H1 (cell line): Measurements from ENCODE around the gene BTBD7. TPM values are rescaled to one million over a fixed set of nuclear protein-coding genes. Genes with fewer than 3 reads are reported as not detected.

Experiments used
- CTCF ChIA-PET: fragments of 300-600 bp; sonication (Branson Sonifier 250); formaldehyde crosslinking; loops from one replicate; lab custom pipeline; 2021; ENCODE audit not compliant: partially characterized antibody; lab: Charles Lee
- POLR2A ChIA-PET: fragments of 300-600 bp; sonication (Branson Sonifier 250); formaldehyde crosslinking; loops from one replicate; lab custom pipeline; 2021; ENCODE audit warnings: inconsistent platforms; ENCODE audit not compliant: partially characterized antibody; lab: Charles Lee
- DNase-seq, 2 experiments: peaks; one replicate each; pipeline versions ENCODE4 v3.0.0 to v3.0.0-alpha.2; 2010 to 2022; ENCODE audit warnings: low spot score in 2 of 2, low read depth in 1 of 2, mixed read lengths in 1 of 2
- FAIRE-seq: peaks from 2 replicates; lab custom pipeline; 2011; peaks lifted over from hg19 to GRCh38; lab: Jason Lieb, UNC
- H2AFZ ChIP-seq: 2 replicates; pipeline ENCODE4 v1.8.1; 2012; ENCODE audit warnings: low read length, inconsistent platforms
- H2AK5ac ChIP-seq: 2 replicates; pipeline ENCODE4 v1.6.1; 2013; ENCODE audit warnings: low read depth, low read length
- H2BK120ac ChIP-seq: replicated peaks from 2 replicates; pipeline ENCODE3; 2013; ENCODE audit warnings: low read depth, low read length, inconsistent platforms
- H2BK12ac ChIP-seq: 2 replicates; pipeline ENCODE4 v1.6.1; 2013; ENCODE audit warnings: low read depth, low read length
- H2BK15ac ChIP-seq: 2 replicates; pipeline ENCODE4 v1.6.1; 2013; ENCODE audit warnings: low read length
- H2BK20ac ChIP-seq: 2 replicates; pipeline ENCODE4 v1.6.1; 2013; ENCODE audit warnings: low read length
- H2BK5ac ChIP-seq: 2 replicates; pipeline ENCODE4 v1.6.1; 2013; ENCODE audit warnings: low read depth, low read length
- H3K14ac ChIP-seq: 2 replicates; pipeline ENCODE4 v1.6.1; 2013; ENCODE audit warnings: inconsistent platforms; ENCODE audit not compliant: insufficient read length
- H3K18ac ChIP-seq: 2 replicates; pipeline ENCODE4 v1.6.1; 2013; ENCODE audit warnings: low read length; ENCODE audit errors: extremely low read depth
- H3K23ac ChIP-seq: 2 replicates; pipeline ENCODE4 v1.6.1; 2013; ENCODE audit warnings: inconsistent platforms; ENCODE audit not compliant: insufficient read length
- H3K23me2 ChIP-seq: 2 replicates; pipeline ENCODE4 v1.6.1; 2013; ENCODE audit warnings: low read depth, low read length
- H3K27ac ChIP-seq: 2 replicates; pipeline ENCODE4 v1.6.1; 2011; ENCODE audit warnings: low read depth, low read length, inconsistent platforms
- H3K27me3 ChIP-seq, 4 experiments: replicated peaks in 1 of 4; 1 replicate in 1 of 4; 2 replicates in 3 of 4; pipeline versions ENCODE4 v1.6.1 to v1.8.1; 2011 to 2013; ENCODE audit warnings: low read length in 3 of 4, mild to moderate bottlenecking in 3 of 4, inconsistent platforms in 2 of 4, mixed read lengths in 2 of 4, moderate library complexity in 1 of 4; ENCODE audit not compliant: control insufficient read depth in 3 of 4, insufficient read depth in 3 of 4; ENCODE audit errors: extremely low read depth in 1 of 4
- H3K36me3 ChIP-seq, 4 experiments: 2 replicates each; pipeline versions ENCODE4 v1.6.1 to v1.8.1; 2011 to 2013; ENCODE audit warnings: mild to moderate bottlenecking in 4 of 4, low read length in 3 of 4, moderate library complexity in 2 of 4, control low read depth in 1 of 4, inconsistent platforms in 1 of 4; ENCODE audit not compliant: insufficient read depth in 4 of 4, control insufficient read depth in 2 of 4
- H3K4ac ChIP-seq: replicated peaks from 2 replicates; pipeline ENCODE3; 2013; ENCODE audit warnings: low read length, low read depth, mixed read lengths, inconsistent platforms; ENCODE audit not compliant: insufficient read length
- H3K4me1 ChIP-seq, 4 experiments: replicated peaks in 1 of 4; 1 replicate in 1 of 4; 2 replicates in 3 of 4; pipeline versions ENCODE4 v1.6.1 to v1.8.1; 2011 to 2013; ENCODE audit warnings: low read length in 3 of 4, inconsistent platforms in 2 of 4, mixed read lengths in 1 of 4; ENCODE audit not compliant: insufficient read depth in 4 of 4, control insufficient read depth in 3 of 4
- H3K4me2 ChIP-seq, 2 experiments: 2 replicates each; pipeline versions ENCODE4 v1.6.1 to v1.8.1; 2011 to 2013; ENCODE audit warnings: low read depth in 2 of 2, low read length in 2 of 2, control low read depth in 1 of 2, inconsistent platforms in 1 of 2, mild to moderate bottlenecking in 1 of 2; ENCODE audit not compliant: insufficient read depth in 1 of 2
- H3K4me3 ChIP-seq, 4 experiments: fragments of 200-600, 300-600 bp in 1 of 4; sonication (generic), shearing (Covaris generic), sonication (Bioruptor Twin) in 1 of 4; 2 replicates each; pipeline versions ENCODE4 v1.5.1 to v1.8.1; 2011 to 2016; ENCODE audit warnings: low read length in 4 of 4, low read depth in 3 of 4, control low read depth in 2 of 4, inconsistent platforms in 2 of 4, mild to moderate bottlenecking in 2 of 4, mixed read lengths in 1 of 4, moderate library complexity in 1 of 4; ENCODE audit not compliant: insufficient read depth in 2 of 4; ENCODE audit errors: extremely low read depth in 1 of 4
- H3K56ac ChIP-seq: replicated peaks from 2 replicates; pipeline ENCODE3; 2013; ENCODE audit warnings: low read depth, mild to moderate bottlenecking, mixed read lengths, low read length, inconsistent platforms; ENCODE audit not compliant: insufficient read length
- H3K79me1 ChIP-seq: 2 replicates; pipeline ENCODE4 v1.6.1; 2013; ENCODE audit warnings: low read depth, low read length, control low read depth
- H3K79me2 ChIP-seq, 2 experiments: 2 replicates each; pipeline versions ENCODE4 v1.6.1 to v1.8.1; 2012 to 2013; ENCODE audit warnings: low read length in 2 of 2, mild to moderate bottlenecking in 2 of 2, inconsistent platforms in 1 of 2; ENCODE audit not compliant: insufficient read depth in 2 of 2, control insufficient read depth in 1 of 2
- H3K9ac ChIP-seq, 4 experiments: replicated peaks in 1 of 4; 1 replicate in 1 of 4; 2 replicates in 3 of 4; pipeline versions ENCODE4 v1.6.1 to v1.8.1; 2011 to 2013; ENCODE audit warnings: low read depth in 3 of 4, low read length in 3 of 4, control low read depth in 2 of 4, mild to moderate bottlenecking in 2 of 4, moderate library complexity in 2 of 4, inconsistent platforms in 1 of 4; ENCODE audit errors: extremely low read depth in 1 of 4
- H3K9me3 ChIP-seq, 2 experiments: 2 replicates each; pipeline versions ENCODE4 v1.6.1 to v1.8.1; 2012 to 2013; ENCODE audit warnings: mild to moderate bottlenecking in 2 of 2, moderate library complexity in 2 of 2, control low read depth in 1 of 2, inconsistent platforms in 1 of 2, low read depth in 1 of 2, low read length in 1 of 2, mixed read lengths in 1 of 2; ENCODE audit not compliant: insufficient read depth in 2 of 2
- H4K20me1 ChIP-seq, 2 experiments: replicated peaks in 1 of 2; 2 replicates each; pipeline versions ENCODE3 to v1.8.1; 2011 to 2013; ENCODE audit warnings: inconsistent platforms in 2 of 2, low read length in 2 of 2, mild to moderate bottlenecking in 1 of 2; ENCODE audit not compliant: insufficient read depth in 2 of 2, control insufficient read depth in 1 of 2
- H4K5ac ChIP-seq: 2 replicates; pipeline ENCODE4 v1.6.1; 2013; ENCODE audit warnings: low read length, low read depth, mixed read lengths, inconsistent platforms; ENCODE audit not compliant: insufficient read length
- H4K8ac ChIP-seq: 2 replicates; pipeline ENCODE4 v1.8.0; 2013; ENCODE audit warnings: mild to moderate bottlenecking, moderate library complexity, low read length, inconsistent platforms; ENCODE audit not compliant: insufficient read depth; ENCODE audit errors: extremely low read depth
- H4K91ac ChIP-seq: replicated peaks from 2 replicates; pipeline ENCODE3; 2013; ENCODE audit warnings: low read length, mixed read lengths, inconsistent platforms; ENCODE audit not compliant: insufficient read length
- BCL11A ChIP-seq, 2 experiments: IDR thresholded peaks; one replicate each; pipeline ENCODE4 v1.6.1; 2011; ENCODE audit warnings: low read depth in 2 of 2, low read length in 2 of 2, mild to moderate bottlenecking in 2 of 2
- TEAD4 ChIP-seq: IDR thresholded peaks from 2 replicates; pipeline ENCODE4 v1.6.1; 2012; ENCODE audit warnings: low read depth, low read length, inconsistent platforms, mixed read lengths
- WGBS, 2 experiments: shearing (Covaris generic) in 1 of 2; methylation state at CpG; one replicate each; pipeline versions ENCODE4 v1.1.6 to v1.1.7; 2013 to 2015; ENCODE audit warnings: low lambda C conversion rate in 2 of 2, mixed read lengths in 2 of 2, inconsistent platforms in 1 of 2, low coverage in 1 of 2, missing lambda C conversion rate in 1 of 2; ENCODE audit not compliant: insufficient replicate concordance in 2 of 2, insufficient coverage in 1 of 2, insufficient read length in 1 of 2; ENCODE audit errors: extremely low coverage in 1 of 2, missing lambda C conversion rate in 1 of 2; 5-methylcytosine and 5-hydroxymethylcytosine counted together
- polyA plus RNA-seq, 7 experiments: library from polyadenylated mRNA; depleted of rRNA in 3 of 7; stranded (reverse) in 5 of 7; unstranded in 2 of 7; fragments of >200 nt in 5 of 7; fragments of 200-250 nt in 2 of 7; gene quantifications; 1 replicate in 5 of 7; 2 replicates in 1 of 7; 4 replicates in 1 of 7; pipeline versions ENCODE4 v1.2.1 to v1.2.3, GENCODE V29; 2011 to 2013; ENCODE audit warnings: missing spikeins in 2 of 7, mixed read lengths in 2 of 7
- total RNA-seq: library from RNA; stranded (reverse); fragmentation: NEBNext Ultra II Directional; extraction: Animal tissue kit (Norgen Biotek cat#: 25700); gene quantifications from 2 replicates; pipeline ENCODE4 v1.2.1, GENCODE V29; 2021

Gene BTBD7
- total and polyA plus RNA-seq, 2 of the 8 experiments (the other 6 are each of a cell fraction or from before 2014, with no cell fraction given): 12.1 to 46.1 TPM

DNA sequence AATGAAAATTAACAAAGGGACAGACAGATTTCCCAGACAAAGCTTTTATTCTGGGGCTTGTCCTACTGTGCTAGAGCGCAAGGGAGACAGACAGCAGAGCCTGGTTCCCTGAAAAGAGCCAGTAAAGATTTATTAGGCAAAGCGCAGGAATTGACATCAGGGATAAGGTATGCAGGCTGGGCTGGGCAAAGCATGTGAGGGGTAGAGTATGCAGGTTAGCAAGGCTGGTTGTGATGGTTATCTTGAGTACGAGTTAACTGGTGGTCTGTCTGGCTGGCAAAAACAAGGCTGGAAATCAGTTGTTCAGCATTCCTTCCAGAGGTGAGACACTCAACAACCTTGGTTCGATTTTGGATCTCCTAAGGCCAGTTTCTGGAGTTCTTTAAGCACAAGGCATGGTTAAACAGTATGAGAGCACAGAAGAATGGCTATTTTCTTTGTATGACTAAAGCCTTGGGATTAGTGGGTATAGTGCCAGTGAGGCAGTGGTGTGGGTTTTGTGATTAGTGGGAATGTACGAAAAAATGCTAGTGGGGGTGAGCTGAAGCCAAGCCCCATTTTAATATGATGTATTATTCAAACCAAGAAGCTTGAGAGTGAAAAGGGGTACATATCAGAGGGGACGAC is 30.9 kb downstream of the BTBD7 start:
- Histone ChIP-seq H2AFZ (no peak overlapping the region), H4K5ac (no peak overlapping the region), H3K4me3 (no peak overlapping the region), H3K36me3 (no peaks in the 10 kb centered on the region), H2AK5ac (no peak overlapping the region), H2BK12ac (no peak overlapping the region; the same call in 1 of the 2 replicates), H3K9ac (no peak overlapping the region), H3K18ac (no peak overlapping the region), H3K4ac (no peak overlapping the region), H2BK20ac (no peak overlapping the region), H3K23me2 (no peaks in the 10 kb centered on the region), H3K23ac (no peak overlapping the region), H3K9me3 (no peaks in the 10 kb centered on the region), H4K91ac (no peak overlapping the region), H4K8ac (no peak overlapping the region), H3K56ac (no peak overlapping the region), H2BK120ac (no peak overlapping the region), H2BK15ac (no peak overlapping the region), H3K14ac (no peak overlapping the region), H3K79me2 (peaks cover 0 to 76% of the 10 kb centered on the region in 2 experiments; a peak in 3 of 4 replicates), H3K79me1 (no peaks in the 10 kb centered on the region; the same call in 1 of the 2 replicates), H3K27ac (peak overlapping the region; percentile 47; the same call in 1 of the 2 replicates), H3K4me2 (no peak overlapping the region), H4K20me1 (no peaks in the 10 kb centered on the region), H2BK5ac (0 out of 2 replicates have a peak overlapping the region, but pooled peaks have one; percentile 17), H3K4me1 (peaks cover 0 to 10% (median 6%) of the 10 kb centered on the region in 4 experiments; a peak in 3 of 7 replicates), H3K27me3 (no peaks in the 10 kb centered on the region)
- no peak for TF ChIP-seq BCL11A (IDR thresholded peaks at IDR 0.05; ENCODE audit: low read depth in 2 of 2, low read length in 2 of 2)
- TF ChIP-seq TEAD4: 0 out of 2 replicates have a peak, but pooled peaks have one; percentile 11
- 81% methylated on average over 6 of the region's 6 CpGs; no CpG with 5 or more reads in 1 of the 2 experiments for WGBS, 2 experiments
- DNase-seq (peak in 1 of 2 experiments; percentile 21), FAIRE-seq (no peak)
- POLR2A ChIA-PET: interaction anchor here (0.6 to 1.0 kb wide), 2 partner anchors 14 to 32 kb away, joined by 3 read pairs; no protein-coding TSS in a partner anchor
- CTCF ChIA-PET: interaction anchor here (1.0 to 1.3 kb wide), 4 partner anchors 16 to 38 kb away, joined by 3 to 7 read pairs (median 4); no protein-coding TSS in a partner anchor
